PC-3 (cell line): ENCODE results near the gene STING1.

Experiments used
- EZH2 ChIP-seq: fragments of 300-600 bp; sonication (generic); IDR thresholded peaks from one replicate; pipeline ENCODE4 v1.6.1; 2017; ENCODE audit warnings: antibody characterized with exemption, mild to moderate bottlenecking, low read length; ENCODE audit not compliant: unreplicated experiment
- EZH2phosphoT487 ChIP-seq: fragments of 300-600 bp; sonication (generic); IDR thresholded peaks from 2 replicates; pipeline ENCODE4 v1.6.1; 2018; ENCODE audit warnings: mild to moderate bottlenecking, antibody characterized with exemption, low read length, borderline replicate concordance
- TF ChIP-seq, protein P1 (sequence below): fragments of 300-600 bp; sonication (generic); conservative IDR thresholded peaks from 2 replicates; pipeline ENCODE4 v1.5.1; 2017; ENCODE audit warnings: antibody characterized with exemption, low read depth, mild to moderate bottlenecking, low read length

DNA sequence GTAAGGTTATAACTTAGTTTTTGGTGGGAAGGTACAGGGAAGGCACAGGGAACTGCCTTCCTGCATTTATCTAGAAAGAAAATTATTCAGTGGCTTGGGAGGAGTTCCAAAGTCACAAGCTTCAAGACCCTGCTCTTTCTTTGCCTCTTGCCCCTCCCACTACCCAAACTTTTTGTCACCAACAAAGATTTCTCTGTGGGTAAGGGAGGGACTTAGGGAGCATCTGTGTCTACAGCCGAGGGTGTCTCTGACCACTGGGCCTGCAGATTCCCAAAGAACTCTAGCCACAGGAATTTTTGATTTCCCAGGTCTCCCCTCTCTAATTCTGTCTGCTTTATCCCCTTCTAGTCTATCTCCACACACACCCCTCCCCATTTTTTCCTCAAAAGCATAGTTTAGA lies 22.1 kb downstream of the STING1 start:
- TF ChIP-seq, protein P1, sequence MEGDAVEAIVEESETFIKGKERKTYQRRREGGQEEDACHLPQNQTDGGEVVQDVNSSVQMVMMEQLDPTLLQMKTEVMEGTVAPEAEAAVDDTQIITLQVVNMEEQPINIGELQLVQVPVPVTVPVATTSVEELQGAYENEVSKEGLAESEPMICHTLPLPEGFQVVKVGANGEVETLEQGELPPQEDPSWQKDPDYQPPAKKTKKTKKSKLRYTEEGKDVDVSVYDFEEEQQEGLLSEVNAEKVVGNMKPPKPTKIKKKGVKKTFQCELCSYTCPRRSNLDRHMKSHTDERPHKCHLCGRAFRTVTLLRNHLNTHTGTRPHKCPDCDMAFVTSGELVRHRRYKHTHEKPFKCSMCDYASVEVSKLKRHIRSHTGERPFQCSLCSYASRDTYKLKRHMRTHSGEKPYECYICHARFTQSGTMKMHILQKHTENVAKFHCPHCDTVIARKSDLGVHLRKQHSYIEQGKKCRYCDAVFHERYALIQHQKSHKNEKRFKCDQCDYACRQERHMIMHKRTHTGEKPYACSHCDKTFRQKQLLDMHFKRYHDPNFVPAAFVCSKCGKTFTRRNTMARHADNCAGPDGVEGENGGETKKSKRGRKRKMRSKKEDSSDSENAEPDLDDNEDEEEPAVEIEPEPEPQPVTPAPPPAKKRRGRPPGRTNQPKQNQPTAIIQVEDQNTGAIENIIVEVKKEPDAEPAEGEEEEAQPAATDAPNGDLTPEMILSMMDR, result no peak
- TF ChIP-seq EZH2phosphoT487, result no peak
- no peak for TF ChIP-seq EZH2
